Activated CD4-positive, CD25-positive, alpha-beta regulatory T cell treated with anti-CD3 and anti-CD28 coated beads, Interleukin-2, amount 50 U/mL, for 72 hours (primary cell): Measurements from ENCODE around the gene DDX47.

ENCODE experiments used
- DNase-seq: peaks from one replicate; pipeline ENCODE4 v3.0.0; 2021

DDX47 gene

GRCh38 chr12:12813120-12814101 is at the start of gene DDX47:
Gene DDX47 (plus strand): TSS chr12:12813346. CDS start chr12:12813368, 22 bp downstream.
- DNase-seq = peak; percentile 99

GRCh38 chr12:12764824-12765223 is 48.3 kb upstream of the DDX47 start:
- no peak for DNase-seq

- DNase-seq = no peak
These were observed 42.9 kb upstream of the DDX47 start for GRCh38 chr12:12770262-12770661.

- DNase-seq = no peak
These were observed 38.4 kb upstream of the DDX47 start for GRCh38 chr12:12774791-12775190.

- no peak for DNase-seq
These were observed 36.9 kb upstream of the DDX47 start for GRCh38 chr12:12776261-12776660.

GRCh38 chr12:12777092-12777491 is 36.1 kb upstream of the DDX47 start:
- DNase-seq = no peak

- DNase-seq = no peak
These were observed 34.1 kb upstream of the DDX47 start for GRCh38 chr12:12779007-12779406.

GRCh38 chr12:12779529-12779928 is 33.6 kb upstream of the DDX47 start:
- no peak for DNase-seq

GRCh38 chr12:12784116-12784515 is 29.0 kb upstream of the DDX47 start:
- no peak for DNase-seq

- DNase-seq = no peak
These were observed 28.0 kb upstream of the DDX47 start, which contains the start of gene APOLD1 for GRCh38 chr12:12784911-12785814. Gene APOLD1 (plus strand): TSS chr12:12785659. CDS start chr12:12785692, 33 bp downstream.

GRCh38 chr12:12786351-12786705 is 26.8 kb upstream of the DDX47 start:
- DNase-seq = no peak

GRCh38 chr12:12786706-12787601 is 26.2 kb upstream of the DDX47 start:
- peak; percentile 76 for DNase-seq

- no peak for DNase-seq
These were observed 25.0 kb upstream of the DDX47 start for GRCh38 chr12:12788131-12788530.

- peak; percentile 54 for DNase-seq
These were observed 24.3 kb upstream of the DDX47 start for GRCh38 chr12:12788675-12789368.

- DNase-seq = no peak
These were observed 22.2 kb upstream of the DDX47 start for GRCh38 chr12:12790956-12791355.

GRCh38 chr12:12791756-12792369 is 21.3 kb upstream of the DDX47 start:
- no peak for DNase-seq

GRCh38 chr12:12792421-12792820 is 20.7 kb upstream of the DDX47 start:
- no peak for DNase-seq

GRCh38 chr12:12794686-12795085 is 18.5 kb upstream of the DDX47 start:
- no peak for DNase-seq

GRCh38 chr12:12796171-12796570 is 17.0 kb upstream of the DDX47 start:
- DNase-seq = no peak

- no peak for DNase-seq
These were observed 16.0 kb upstream of the DDX47 start for GRCh38 chr12:12796928-12797793.
